ENCODE data around the gene HLA-DQA1.
"Not testable (repeated sequence)": the region's sequence is repeated elsewhere in the genome, so short reads cannot be mapped to it uniquely, and the experiment has no call there.

HLA-DQA1 gene

DNA sequence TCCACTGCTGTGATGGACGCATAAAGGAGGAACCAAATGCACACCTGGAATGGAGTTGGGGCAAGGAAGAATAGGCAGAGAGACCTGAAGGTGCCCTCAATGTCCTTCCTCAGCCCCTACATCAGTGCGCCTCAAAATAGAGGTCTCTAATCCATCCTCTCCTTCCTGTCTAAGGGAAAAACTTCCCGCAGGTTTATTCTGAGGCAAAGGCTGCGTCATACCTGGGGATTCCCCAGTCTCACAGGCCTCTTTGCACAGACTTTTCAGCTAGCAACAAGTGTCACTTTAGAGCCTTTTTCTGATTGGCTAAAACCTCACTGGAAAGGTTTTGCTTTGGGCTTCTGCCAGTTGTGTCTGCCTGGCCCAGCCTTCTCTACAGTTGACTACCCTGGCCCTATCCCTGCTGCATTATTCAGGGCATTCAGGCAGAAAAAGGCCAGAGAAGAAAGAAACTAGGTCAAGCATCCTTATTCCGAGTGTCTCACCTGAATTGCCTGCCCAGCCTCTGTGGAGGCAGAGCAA is 31.1 kb downstream of the HLA-DQA1 start:
- TF ChIP-seq, protein P1, sequence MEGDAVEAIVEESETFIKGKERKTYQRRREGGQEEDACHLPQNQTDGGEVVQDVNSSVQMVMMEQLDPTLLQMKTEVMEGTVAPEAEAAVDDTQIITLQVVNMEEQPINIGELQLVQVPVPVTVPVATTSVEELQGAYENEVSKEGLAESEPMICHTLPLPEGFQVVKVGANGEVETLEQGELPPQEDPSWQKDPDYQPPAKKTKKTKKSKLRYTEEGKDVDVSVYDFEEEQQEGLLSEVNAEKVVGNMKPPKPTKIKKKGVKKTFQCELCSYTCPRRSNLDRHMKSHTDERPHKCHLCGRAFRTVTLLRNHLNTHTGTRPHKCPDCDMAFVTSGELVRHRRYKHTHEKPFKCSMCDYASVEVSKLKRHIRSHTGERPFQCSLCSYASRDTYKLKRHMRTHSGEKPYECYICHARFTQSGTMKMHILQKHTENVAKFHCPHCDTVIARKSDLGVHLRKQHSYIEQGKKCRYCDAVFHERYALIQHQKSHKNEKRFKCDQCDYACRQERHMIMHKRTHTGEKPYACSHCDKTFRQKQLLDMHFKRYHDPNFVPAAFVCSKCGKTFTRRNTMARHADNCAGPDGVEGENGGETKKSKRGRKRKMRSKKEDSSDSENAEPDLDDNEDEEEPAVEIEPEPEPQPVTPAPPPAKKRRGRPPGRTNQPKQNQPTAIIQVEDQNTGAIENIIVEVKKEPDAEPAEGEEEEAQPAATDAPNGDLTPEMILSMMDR (IDR thresholded peaks at IDR 0.05; ENCODE audit: low read depth, low read length): no peak
- TF ChIP-seq, protein P2, sequence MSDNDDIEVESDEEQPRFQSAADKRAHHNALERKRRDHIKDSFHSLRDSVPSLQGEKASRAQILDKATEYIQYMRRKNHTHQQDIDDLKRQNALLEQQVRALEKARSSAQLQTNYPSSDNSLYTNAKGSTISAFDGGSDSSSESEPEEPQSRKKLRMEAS (IDR thresholded peaks at IDR 0.05; ENCODE audit: low read depth, low read length): no peak
- TF ChIP-seq MYC (IDR thresholded peaks at IDR 0.05; ENCODE audit: low read depth, low read length) (no peak), POLR2A (IDR thresholded peaks at IDR 0.05; ENCODE audit: extremely low read depth, insufficient read length) (no peak)
- no peak for DNase-seq (ENCODE audit: low read depth)
- no peak overlapping the region for H3K4me3 ChIP-seq (ENCODE audit: low read depth, low read length)

DNA sequence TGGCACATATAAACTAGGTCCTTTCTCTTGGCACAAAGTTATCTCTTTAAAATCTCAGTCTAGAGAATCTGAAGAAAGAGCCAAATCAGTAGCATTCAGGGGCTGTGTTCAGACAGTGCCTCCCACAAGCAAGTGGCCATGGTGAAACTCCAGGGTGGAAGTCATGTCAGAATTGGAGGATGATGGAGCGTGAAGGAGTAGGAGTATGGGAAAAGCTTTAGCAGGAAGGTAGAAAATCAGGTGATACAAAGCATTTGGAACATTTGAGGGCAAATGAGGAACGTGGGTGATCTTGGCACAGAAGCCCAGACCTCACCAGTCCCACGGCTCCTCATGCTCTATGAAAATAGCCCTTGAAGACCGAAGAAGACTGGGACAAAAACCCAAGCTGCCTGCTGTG is 32.0 kb downstream of the HLA-DQA1 start:
- no peak overlapping the region for H3K4me3 ChIP-seq (ENCODE audit: low read depth, low read length)
- no peak for DNase-seq (ENCODE audit: low read depth)
- no peak for TF ChIP-seq MYC (IDR thresholded peaks at IDR 0.05; ENCODE audit: low read depth, low read length)
- TF ChIP-seq, protein P1 (IDR thresholded peaks at IDR 0.05; ENCODE audit: low read depth, low read length): no peak
- TF ChIP-seq POLR2A (IDR thresholded peaks at IDR 0.05; ENCODE audit: extremely low read depth, insufficient read length): no peak

DNA sequence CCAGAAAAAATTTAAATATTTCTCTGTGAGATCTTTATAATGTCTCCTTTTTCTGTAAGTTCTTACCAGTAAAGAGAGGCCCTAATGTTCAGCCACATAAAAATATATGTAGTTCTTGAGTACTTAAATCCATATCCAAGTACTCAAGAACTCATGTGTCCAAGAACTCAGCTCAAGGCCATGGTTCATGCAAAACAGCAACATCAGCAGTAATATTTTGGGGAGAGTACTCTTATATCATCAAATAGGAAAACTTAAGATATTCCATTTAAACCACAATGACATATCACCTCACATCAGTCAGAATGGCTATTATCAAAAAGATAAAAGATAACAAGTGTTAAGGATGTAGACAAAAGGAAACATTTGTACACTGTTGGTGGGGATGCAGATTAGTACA is 32.7 kb downstream of the HLA-DQA1 start:
- H3K4me3 ChIP-seq (ENCODE audit: low read depth, low read length): no peak overlapping the region
- no peak for DNase-seq (ENCODE audit: low read depth)
- no peak for TF ChIP-seq POLR2A (IDR thresholded peaks at IDR 0.05; ENCODE audit: extremely low read depth, insufficient read length)

DNA sequence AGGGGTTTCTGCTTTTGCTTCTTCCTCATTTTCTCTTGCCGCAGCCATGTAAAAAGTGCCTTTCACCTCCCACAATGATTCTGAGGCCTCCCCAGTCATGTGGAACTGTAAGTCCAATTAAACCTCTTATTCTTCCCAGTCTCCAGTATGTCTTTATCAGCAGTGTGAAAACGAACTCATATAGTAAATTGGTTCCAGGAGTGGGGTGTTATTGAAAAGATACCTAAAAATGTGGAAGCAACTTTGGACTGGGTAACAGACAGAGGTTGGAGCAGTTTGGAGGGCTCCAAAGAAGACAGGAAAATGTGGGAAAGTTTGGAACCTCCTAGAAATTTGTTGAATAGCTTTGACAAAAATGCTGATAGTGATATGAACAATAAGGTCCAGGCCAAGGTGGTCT is 34.7 kb downstream of the HLA-DQA1 start:
- not testable (repeated sequence) for DNase-seq (ENCODE audit: low read depth); H3K4me3 ChIP-seq (ENCODE audit: low read depth, low read length)

DNA sequence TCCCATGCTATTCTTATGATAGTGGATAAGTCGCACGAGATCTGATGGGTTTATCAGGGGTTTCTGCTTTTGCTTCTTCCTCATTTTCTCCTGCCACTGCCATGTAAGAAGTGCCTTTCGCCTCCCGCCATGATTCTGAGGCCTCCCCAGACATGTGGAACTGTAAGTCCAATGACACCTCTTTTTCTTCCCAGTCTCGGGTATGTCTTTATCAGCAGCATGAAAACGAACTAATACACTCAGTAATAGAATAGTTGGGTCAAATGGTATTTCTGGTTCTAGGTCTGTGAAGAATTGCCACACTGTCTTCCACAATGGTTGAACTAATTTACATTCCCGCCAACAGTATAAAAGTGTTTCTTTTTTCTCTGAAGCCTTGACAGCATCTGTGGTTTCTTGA is 36.9 kb downstream of the HLA-DQA1 start:
- DNase-seq (ENCODE audit: low read depth); H3K4me3 ChIP-seq (ENCODE audit: low read depth, low read length): not testable (repeated sequence)

DNA sequence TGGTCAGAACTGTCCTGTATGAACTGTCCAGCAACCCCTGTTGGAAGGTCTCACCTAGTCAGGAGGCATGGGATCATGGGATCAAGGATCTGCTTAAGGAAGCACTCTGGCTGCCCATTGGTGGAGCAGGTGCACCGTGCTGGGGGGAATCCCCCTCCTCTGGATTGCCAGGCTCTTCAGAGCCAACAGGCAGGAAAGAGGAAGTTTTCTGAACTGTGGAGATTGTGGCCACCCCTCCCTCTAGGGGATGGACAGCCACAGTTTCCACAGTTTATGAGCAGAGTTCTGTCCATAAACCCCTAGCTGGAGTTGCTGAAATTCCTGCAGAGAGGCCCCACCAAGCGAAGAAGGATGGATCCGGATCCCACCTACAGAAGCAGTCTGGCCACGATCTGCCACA is 42.3 kb downstream of the HLA-DQA1 start:
- no peak for DNase-seq (ENCODE audit: low read depth)
- TF ChIP-seq MYC (IDR thresholded peaks at IDR 0.05; ENCODE audit: low read depth, low read length) (no peak), POLR2A (IDR thresholded peaks at IDR 0.05; ENCODE audit: extremely low read depth, insufficient read length) (no peak)
- TF ChIP-seq, protein P2 (IDR thresholded peaks at IDR 0.05; ENCODE audit: low read depth, low read length): no peak
- TF ChIP-seq, protein P1 (IDR thresholded peaks at IDR 0.05; ENCODE audit: low read depth, low read length): no peak
- no peak overlapping the region for H3K4me3 ChIP-seq (ENCODE audit: low read depth, low read length)

DNA sequence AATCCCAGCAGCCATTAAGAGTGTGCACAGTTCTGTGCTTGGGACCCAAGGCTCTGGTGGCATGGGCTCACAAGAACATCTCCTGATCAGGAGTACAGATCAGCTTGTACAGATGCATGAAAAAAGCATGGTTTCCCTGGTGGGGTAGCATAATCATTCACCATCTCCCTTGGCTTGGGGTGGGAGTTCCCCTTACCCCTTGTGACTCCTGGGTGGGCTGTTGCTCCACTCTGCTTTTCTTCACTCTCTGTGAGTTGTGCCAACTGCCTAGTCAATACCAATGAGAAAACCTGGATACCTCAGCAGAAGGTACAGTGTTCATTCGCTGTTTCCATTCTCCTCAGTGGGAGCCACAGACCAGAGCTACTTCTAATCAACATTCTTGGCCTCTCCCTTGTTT is 42.8 kb downstream of the HLA-DQA1 start:
- TF ChIP-seq, protein P1 (IDR thresholded peaks at IDR 0.05; ENCODE audit: low read depth, low read length): no peak
- TF ChIP-seq MYC (IDR thresholded peaks at IDR 0.05; ENCODE audit: low read depth, low read length) (no peak), POLR2A (IDR thresholded peaks at IDR 0.05; ENCODE audit: extremely low read depth, insufficient read length) (no peak)
- TF ChIP-seq, protein P2 (IDR thresholded peaks at IDR 0.05; ENCODE audit: low read depth, low read length): no peak
- DNase-seq (ENCODE audit: low read depth): no peak

DNA sequence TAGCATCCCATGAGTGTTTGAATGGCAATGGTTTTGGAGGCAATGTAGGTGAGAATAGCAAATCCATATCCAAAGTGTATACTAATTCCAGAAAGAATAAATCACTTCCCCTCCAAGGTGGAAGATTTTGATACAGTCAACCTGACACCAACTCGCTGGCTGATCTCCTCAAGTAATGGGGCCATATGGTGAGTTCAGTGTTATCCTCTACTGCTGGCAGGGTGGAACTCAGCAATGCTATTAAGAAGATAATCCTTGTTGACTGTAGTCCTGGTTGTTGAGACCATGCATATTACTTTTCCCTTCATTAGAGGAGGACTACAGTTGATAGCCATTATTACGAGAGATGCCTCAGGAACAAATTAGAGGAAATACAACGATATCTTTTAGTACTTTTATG is 47.0 kb downstream of the HLA-DQA1 start:
- no peak for DNase-seq (ENCODE audit: low read depth)
- no peak overlapping the region for H3K4me3 ChIP-seq (ENCODE audit: low read depth, low read length)
- TF ChIP-seq, protein P2 (IDR thresholded peaks at IDR 0.05; ENCODE audit: low read depth, low read length): no peak
- TF ChIP-seq, protein P1 (IDR thresholded peaks at IDR 0.05; ENCODE audit: low read depth, low read length): no peak
- TF ChIP-seq POLR2A (IDR thresholded peaks at IDR 0.05; ENCODE audit: extremely low read depth, insufficient read length) (no peak), MYC (IDR thresholded peaks at IDR 0.05; ENCODE audit: low read depth, low read length) (no peak)

More for the DNA sequence above, 42.8 kb downstream of the HLA-DQA1 start:
- no peak overlapping the region for H3K4me3 ChIP-seq (ENCODE audit: low read depth, low read length)

Data from NB4 (cell line).